AG20443 (cell line): ENCODE data around the gene TXK.

ENCODE experiments used
- DNase-seq: peaks from one replicate; pipeline ENCODE4 v3.0.0; 2012; ENCODE audit warnings: low spot score, mixed read lengths

TXK gene

DNA sequence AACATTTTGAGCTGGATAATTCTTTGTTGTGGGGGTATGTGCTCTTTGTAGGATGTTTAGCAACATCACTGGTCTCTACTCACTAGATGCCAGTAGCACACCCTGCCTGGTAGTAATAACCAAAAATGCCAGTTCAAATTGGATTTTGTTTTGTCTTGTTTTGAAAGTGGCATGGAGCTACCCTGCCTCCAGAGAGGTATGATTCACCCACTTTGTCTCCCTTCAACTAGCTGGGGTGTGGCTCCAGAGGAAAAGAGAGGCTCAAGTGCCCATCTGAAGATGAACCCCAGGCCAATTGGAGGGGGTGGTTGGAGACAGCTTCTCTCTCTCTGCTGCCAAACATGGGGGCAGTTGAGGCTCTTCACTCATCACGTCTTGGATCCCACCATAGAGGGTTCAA lies 83.0 kb downstream of the TXK start:
- DNase-seq, result no peak

DNA sequence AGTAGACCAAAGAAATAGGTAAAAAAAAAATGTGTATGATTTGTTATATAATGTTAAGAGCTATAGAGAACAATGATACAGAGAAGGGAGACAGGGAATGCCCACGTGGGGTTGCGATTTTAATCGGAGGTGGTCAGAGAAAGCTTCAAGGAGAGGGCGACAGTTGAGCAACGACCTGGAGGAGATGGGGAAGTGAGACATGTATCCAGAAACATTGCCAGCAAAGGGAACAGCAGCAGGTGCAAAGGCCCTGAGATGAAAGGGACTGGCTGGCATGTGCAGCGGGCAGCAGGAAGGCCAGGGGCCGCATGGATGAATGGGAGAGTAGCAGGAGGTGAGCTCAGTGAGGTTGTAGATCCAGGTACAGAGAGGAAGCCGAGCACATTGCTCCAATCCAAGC lies 84.6 kb downstream of the TXK start:
- DNase-seq, result no peak

DNA sequence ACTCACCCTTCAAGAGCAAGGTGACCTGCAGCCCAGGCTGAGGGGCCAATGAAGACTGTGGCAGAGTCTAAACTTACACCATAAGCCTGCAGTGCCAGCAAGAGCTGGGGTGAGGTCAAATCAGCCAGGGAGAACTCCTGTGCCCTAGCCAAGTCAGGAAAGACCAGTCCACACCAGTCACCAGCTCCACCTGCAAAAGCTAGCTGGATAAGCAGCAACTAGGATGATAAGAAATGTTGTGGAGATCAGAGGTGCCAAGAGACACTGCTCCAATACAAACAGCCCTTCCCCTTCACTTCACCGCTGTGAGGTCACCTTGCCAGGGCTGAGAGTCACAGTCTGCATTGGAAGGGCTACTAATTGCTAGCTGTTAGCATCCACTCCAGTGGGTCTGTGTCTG lies 86.2 kb downstream of the TXK start:
- no peak for DNase-seq

GRCh38 chr4:48047421-48047844 lies 86.6 kb downstream of the TXK start:
- DNase-seq, result no peak

DNA sequence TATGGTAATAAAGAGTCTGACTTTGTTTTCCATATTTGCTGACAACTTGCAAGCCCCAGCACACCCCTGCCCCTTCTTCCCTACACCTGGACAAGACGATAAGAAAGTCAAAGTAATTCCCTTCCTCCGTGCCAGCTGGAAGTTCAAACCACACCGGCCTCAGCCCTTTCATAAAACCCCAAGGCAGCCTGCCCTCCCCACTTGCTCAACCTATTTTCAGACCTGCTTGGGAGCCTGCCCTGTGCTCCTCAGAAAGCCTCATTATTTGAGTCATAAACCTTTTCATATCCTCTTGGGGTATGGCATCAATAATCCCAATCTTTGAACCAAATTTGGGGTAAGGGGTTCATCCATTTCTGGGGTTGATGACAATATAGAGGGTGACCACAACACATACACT lies 88.0 kb downstream of the TXK start:
- DNase-seq, result no peak

DNA sequence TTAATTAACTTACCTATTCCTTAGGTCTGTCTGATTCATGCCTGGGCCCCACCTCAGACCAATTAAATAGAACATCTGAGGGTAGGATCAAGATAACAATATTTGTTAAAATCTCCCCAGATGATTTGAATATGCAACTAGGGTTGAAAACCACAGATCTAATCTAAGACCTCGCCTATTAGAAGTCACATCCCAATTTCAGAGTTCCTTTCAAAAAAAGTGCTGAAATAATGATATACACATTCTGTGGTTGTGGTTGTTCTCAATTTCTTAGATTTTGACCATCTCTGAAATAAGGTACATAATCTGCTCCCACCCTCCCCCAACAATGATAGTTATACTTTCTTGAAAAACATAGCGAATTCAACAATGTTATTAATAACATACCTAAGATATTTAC lies 89.8 kb downstream of the TXK start:
- DNase-seq, result no peak

- DNase-seq, result no peak
These were observed 90.5 kb downstream of the TXK start for GRCh38 chr4:48043504-48043903.

- no peak for DNase-seq
These were observed 91.0 kb downstream of the TXK start for GRCh38 chr4:48042979-48043461.

DNA sequence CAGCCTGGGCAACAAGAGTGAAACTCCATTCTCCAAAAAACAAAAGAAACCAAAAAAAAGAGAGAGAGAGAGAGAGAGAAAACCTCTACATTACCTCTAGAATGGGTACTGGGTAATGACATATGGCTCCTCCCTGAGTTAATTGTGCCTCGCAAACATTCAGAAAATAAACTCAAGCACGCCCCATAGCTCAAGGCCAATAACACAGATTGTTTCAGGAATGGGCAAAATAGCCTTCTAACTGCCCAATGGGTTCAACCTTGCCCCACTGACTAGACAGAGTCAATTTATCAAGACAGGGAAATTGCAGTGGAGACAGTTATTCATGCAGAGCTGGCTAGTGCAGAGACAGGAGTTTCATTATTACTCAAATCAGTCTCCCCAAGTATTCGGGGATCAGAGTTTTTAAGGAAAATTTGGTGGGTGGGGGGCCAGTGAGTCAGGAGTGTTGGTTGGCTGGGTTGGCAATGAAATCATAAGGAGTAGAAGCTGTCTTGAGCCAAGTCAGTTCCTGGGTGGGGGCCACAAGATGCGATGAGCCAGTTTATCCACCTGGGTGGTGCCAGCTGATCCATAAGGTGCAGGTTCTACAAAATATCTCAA lies 92.4 kb downstream of the TXK start:
- no peak for DNase-seq

GRCh38 chr4:48039561-48039960 lies 94.5 kb downstream of the TXK start:
- no peak for DNase-seq

- no peak for DNase-seq
These were observed 95.4 kb downstream of the TXK start for GRCh38 chr4:48038666-48039065.

DNA sequence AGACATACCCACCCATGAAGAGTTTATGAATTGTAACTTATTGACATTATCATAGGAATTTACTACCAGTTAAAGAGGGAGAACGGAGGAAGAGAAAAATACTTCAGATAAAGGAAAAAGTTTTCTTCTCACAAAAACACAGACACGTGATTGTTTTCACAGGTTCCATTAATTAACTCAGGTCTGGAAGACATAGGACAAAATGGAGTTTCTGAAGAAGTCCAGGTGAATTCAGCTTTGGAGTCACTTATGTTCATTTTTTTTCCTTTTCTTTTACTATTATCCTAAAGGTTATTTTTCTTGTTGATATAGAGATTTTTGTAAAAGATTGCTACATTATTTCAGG lies 97.0 kb downstream of the TXK start:
- DNase-seq, result no peak

- DNase-seq, result no peak
These were observed 98.1 kb downstream of the TXK start for GRCh38 chr4:48035952-48036351.

GRCh38 chr4:48033825-48034413 lies 100.1 kb downstream of the TXK start:
- no peak for DNase-seq

DNA sequence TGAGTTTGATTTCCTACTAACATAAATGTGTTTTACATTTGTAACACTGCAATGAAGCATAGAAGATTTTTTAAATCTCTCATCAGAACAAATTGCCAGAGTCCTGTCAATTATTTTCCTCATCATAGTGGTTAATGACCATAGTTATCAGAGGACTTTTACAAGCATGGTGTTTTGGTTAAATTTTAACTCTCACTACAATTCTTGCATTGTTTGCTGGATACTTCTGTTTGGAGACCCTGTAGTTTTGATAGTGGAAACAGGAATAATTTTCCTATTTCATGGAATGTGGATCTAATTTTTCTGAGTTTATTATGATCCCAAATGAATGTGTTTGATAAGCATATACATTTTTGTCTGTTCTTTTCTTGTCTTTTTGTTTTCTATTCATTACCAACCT lies 100.6 kb downstream of the TXK start:
- no peak for DNase-seq

DNA sequence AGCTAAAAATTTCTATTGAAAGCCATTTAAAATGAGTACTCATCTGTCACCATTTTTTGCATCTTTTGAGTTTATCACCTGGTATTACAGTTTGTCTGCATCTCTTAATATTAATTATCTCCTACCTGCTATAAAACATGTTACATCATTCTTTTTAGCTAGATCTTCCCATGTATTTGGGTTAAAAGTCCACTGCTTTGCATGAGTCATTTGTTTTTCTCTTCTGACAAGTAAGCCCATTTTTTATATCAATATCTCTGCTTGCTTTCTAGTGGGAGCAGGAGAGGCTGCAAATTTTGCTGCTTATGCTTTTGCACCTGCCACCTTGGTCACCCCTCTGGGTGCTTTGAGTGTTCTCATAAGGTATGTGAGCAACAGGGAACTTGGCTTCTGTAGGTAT lies 101.3 kb downstream of the TXK start:
- no peak for DNase-seq

GRCh38 chr4:48031802-48032525 lies 102.1 kb downstream of the TXK start:
- DNase-seq, result no peak

DNA sequence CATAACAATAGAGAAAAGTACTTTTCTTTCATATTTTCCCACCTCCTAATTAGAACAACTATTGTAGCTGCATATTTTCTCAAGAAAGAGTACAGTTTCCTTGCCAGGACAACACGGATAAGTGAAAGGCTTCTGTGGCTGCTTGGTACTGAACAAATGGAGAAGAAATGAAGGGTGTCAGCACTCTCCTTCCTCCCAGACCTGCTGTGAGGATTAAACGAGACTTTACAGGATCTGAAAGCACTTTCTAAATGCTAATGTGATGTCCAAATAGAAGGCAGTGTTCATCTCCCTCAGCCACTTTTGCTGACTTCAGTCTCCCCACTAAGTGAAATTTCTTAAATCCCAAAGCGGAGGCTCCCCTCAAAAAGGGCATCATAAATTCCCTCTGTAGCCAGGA lies 103.6 kb downstream of the TXK start:
- DNase-seq, result no peak

DNA sequence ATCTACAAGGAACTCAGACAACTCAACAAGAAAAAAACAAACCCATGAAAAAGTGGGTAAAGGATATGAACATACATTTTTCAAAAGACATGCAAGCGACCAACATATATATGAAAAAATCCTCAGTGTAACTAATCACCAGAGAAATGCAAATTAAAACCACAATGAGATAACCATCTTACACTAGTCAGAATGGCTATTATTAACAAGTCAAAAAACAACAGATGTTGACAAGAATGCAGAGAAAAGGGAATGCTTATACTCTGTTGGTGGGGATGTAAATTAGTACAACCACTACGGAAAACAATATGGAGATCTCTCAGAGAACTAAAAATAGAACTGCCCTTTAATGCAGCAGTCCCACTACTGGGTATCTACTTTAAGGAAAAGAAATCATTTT lies 105.4 kb downstream of the TXK start:
- no peak for DNase-seq

DNA sequence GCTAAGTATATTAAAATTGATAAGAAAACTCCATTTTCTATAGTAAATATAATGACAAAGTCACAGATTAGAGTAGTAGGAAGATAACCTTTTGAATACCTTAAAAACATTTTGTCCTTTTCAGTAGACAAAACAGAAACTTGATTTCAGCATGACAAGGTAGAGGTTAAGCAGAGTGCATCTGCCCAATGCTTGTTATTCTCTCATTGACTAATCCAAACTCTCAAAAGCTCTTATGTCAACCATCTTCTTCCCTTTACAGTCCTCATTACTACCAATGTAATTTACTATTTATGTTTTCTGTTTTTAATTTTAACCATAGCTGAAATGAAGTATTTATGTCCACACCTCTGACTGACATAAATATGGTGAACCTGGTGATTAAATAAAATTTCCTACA lies 106.4 kb downstream of the TXK start:
- no peak for DNase-seq

DNA sequence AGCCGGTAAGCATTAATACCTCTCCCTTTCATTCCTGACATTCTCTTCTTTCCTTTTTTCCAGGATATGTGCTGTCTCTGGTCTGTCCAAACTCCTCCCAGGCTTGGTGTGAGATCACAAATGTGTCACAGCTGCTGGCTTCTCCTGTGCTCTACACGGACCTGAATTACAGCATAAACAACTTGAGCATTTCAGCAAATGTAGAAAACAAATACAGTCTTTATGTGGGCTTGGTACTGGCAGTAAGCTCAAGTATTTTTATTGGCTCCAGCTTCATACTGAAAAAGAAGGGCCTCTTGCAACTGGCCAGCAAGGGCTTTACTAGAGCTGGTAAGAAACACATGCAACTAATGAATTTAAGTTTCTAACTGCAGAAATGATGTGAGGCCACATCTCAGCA lies 109.0 kb downstream of the TXK start:
- DNase-seq, result peak; percentile 21

DNA sequence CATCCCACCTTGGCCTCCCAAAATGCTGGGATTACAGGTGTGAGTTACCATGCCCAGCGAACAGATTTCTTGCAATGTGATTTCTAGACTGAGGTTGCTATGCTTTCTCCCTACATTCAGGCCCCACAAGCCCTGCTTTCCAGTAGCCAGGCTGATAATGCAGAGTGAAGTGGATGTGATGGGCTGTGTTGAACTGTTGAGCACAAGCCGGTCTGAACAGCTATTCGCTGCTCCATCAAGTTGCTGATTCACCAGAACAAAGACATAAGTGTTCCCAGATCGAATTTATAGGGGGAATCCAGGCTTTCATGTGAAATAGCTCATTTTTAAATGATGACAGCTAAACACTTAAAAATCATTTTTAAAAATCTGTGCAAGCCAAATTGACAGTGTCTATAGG lies 109.5 kb downstream of the TXK start:
- DNase-seq, result no peak

DNA sequence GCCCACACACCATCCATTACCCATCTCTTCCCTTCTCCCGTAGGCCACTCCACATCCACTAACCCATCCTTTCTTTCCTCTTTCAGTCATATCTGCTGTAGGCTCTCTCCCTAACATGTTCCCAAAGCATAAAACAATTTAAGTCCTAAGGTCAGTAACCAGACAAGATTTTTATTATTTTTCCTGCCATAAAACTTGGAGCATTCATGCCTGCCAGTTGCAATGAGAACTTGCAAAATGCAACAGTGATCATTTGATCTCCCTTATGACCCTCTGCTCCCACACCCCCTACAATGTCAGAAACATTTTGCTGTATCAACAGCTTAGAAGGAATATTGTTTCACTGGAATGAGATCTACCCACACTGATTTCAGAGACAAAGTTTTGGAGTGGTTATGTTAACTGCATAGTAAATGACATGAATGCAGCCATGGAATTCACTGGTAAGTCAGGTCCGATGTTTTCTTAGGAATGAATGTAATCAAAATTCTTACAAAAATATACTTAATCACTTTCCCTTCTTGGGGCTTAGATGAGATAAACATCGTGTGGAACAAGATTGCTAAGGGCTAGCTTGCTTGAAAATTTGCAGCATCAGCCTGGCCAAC lies 111.8 kb downstream of the TXK start:
- no peak for DNase-seq
